ENCODE measurements around the gene PSMD13. TPM values are rescaled to one million over a fixed set of nuclear protein-coding genes. Genes with fewer than 3 reads are reported as not detected.

PSMD13 gene
- total and polyA plus RNA-seq, 2 donors (not counting 1 experiment from before 2014, with no cell fraction given) = 98.0 to 104 TPM

- Mint-ChIP-seq H3K4me1 (peaks cover 44% of the 10 kb centered on the region), H3K27ac (peak overlapping the region; percentile 100), H3K9me3 (ENCODE audit: insufficient read depth) (no peaks in the 10 kb centered on the region), H3K4me3 (peak overlapping the region; percentile 98), H3K27me3 (no peaks in the 10 kb centered on the region)
- peak overlapping the region; percentile 69 for H2AFZ ChIP-seq (ENCODE audit: insufficient read depth, low read depth, low read length, poor library complexity, severe bottlenecking)
- H3K9ac ChIP-seq (ENCODE audit: low read length) = peak overlapping the region; percentile 90
- H4K20me1 ChIP-seq (ENCODE audit: control insufficient read depth, insufficient read depth, low read length, poor library complexity, severe bottlenecking) = peaks cover 74% of the 10 kb centered on the region
- H3K4me1 ChIP-seq (ENCODE audit: control insufficient read depth in 2 of 2, insufficient read depth in 2 of 2, low read length in 2 of 2) = peaks cover 26 to 43% of the 10 kb centered on the region in 2 donors
- peak overlapping the region; percentile 22 to 96 for H3K27ac ChIP-seq (ENCODE audit: low read length in 2 of 2)
- H3K4me3 ChIP-seq (ENCODE audit: control extremely low read depth in 1 of 5, extremely low read depth in 1 of 5, insufficient read depth in 1 of 5, low read depth in 2 of 5, low read length in 4 of 5) = peak overlapping the region; percentile 54 to 89 (median 87)
- no peak for TF ChIP-seq CTCF (IDR thresholded peaks at IDR 0.05)
- no peak for TF ChIP-seq EZH2 (IDR thresholded peaks at IDR 0.05; ENCODE audit: borderline replicate concordance, insufficient read depth, low read depth, low read length, poor library complexity, severe bottlenecking)
- DNase-seq (no peak), ATAC-seq (ENCODE audit: low read depth) (peak; percentile 1)
- peak overlapping the region; percentile 90 for H3K4me2 ChIP-seq (replicated peaks; ENCODE audit: low read depth, low read length, poor library complexity, severe bottlenecking)
- no peaks in the 10 kb centered on the region for H3K9me3 ChIP-seq (ENCODE audit: control extremely low read depth in 1 of 3, control insufficient read depth in 2 of 3, insufficient read depth in 1 of 3, low read length in 2 of 3)
- POLR2A ChIA-PET = interaction anchor here (1.5 to 3.2 kb wide), 6 partner anchors 27 to 241 kb away, joined by 3 to 25 read pairs (median 8); partner anchors contain the start of genes PSMD13, PTDSS2 and SIRT3
- peaks cover 0 to 60% of the 10 kb centered on the region in 2 experiments for H3K36me3 ChIP-seq (replicated peaks in 1 of 2; ENCODE audit: control extremely low read depth in 1 of 2, control insufficient read depth in 1 of 2, extremely low read depth in 1 of 2, insufficient read depth in 2 of 2, low read length in 1 of 2)
- intact Hi-C loops (cut with micrococcal nuclease) = loop anchor here (1.0 to 5.0 kb wide), 3 partner anchors 239 to 588 kb away; partner anchors contain the start of genes HRAS, LRRC56 and SLC25A22
- H3K79me2 ChIP-seq (ENCODE audit: control insufficient read depth, insufficient read depth, low read length) = peaks cover 59% of the 10 kb centered on the region
- WGBS (ENCODE audit: insufficient coverage) = 4% methylated on average over 26 of the region's 26 CpGs
- CTCF ChIA-PET = interaction anchor here (1.0 to 4.0 kb wide), 3 partner anchors 26 to 241 kb away, joined by 3 to 33 read pairs (median 4); partner anchors contain the start of genes PSMD13, PTDSS2 and SIRT3
- no peaks in the 10 kb centered on the region for H3K27me3 ChIP-seq (replicated peaks in 1 of 4; ENCODE audit: control extremely low read depth in 1 of 4, control insufficient read depth in 3 of 4, insufficient read depth in 4 of 4, low read length in 3 of 4)
Observed at GRCh38 chr11:208917-209260, 27.9 kb upstream of the PSMD13 start.

All from B cell (primary cell).